H9 (cell line): Measurements from ENCODE around the gene PARK7. TPM values are rescaled to one million over a fixed set of nuclear protein-coding genes. Genes with fewer than 3 reads are reported as not detected.

Experiments
- DNase-seq: peaks from one replicate; pipeline ENCODE4 v3.0.0-alpha.2; 2017
- H2AFZ ChIP-seq: one replicate; pipeline ENCODE4 v1.6.1; 2013; ENCODE audit warnings: mild to moderate bottlenecking, low read length, control low read depth, moderate library complexity
- H2AK5ac ChIP-seq: 2 replicates; pipeline ENCODE4 v1.6.1; 2013; ENCODE audit warnings: low read length, control low read depth, mixed read lengths; ENCODE audit not compliant: insufficient read length
- H2BK120ac ChIP-seq: one replicate; pipeline ENCODE4 v1.6.1; 2013; ENCODE audit warnings: low read depth, mild to moderate bottlenecking, low read length, control low read depth, inconsistent platforms; ENCODE audit not compliant: poor library complexity, severe bottlenecking
- H2BK12ac ChIP-seq: 2 replicates; pipeline ENCODE4 v1.6.1; 2013; ENCODE audit warnings: low read length, control low read depth, mixed read lengths, low read depth; ENCODE audit not compliant: insufficient read length
- H2BK15ac ChIP-seq: 2 replicates; pipeline ENCODE4 v1.6.1; 2013; ENCODE audit warnings: low read depth, low read length, control low read depth
- H2BK20ac ChIP-seq: one replicate; pipeline ENCODE4 v1.6.1; 2013; ENCODE audit warnings: low read depth, mild to moderate bottlenecking, low read length, control low read depth, inconsistent platforms; ENCODE audit not compliant: poor library complexity, severe bottlenecking
- H2BK5ac ChIP-seq: 2 replicates; pipeline ENCODE4 v1.6.1; 2013; ENCODE audit warnings: low read length, control low read depth, mixed read lengths; ENCODE audit not compliant: insufficient read length
- H3K14ac ChIP-seq: 2 replicates; pipeline ENCODE4 v1.6.1; 2013; ENCODE audit warnings: low read length, control low read depth; ENCODE audit not compliant: insufficient read depth
- H3K18ac ChIP-seq: 2 replicates; pipeline ENCODE4 v1.6.1; 2013; ENCODE audit warnings: low read depth, mild to moderate bottlenecking, mixed read lengths, low read length, control low read depth; ENCODE audit not compliant: insufficient read length
- H3K23ac ChIP-seq: 2 replicates; pipeline ENCODE4 v1.6.1; 2013; ENCODE audit warnings: low read length, control low read depth, mixed read lengths, low read depth; ENCODE audit not compliant: insufficient read length
- H3K23me2 ChIP-seq: 2 replicates; pipeline ENCODE4 v1.6.1; 2013; ENCODE audit warnings: low read depth, mild to moderate bottlenecking, mixed read lengths, low read length, control low read depth; ENCODE audit not compliant: insufficient read length, poor library complexity, severe bottlenecking
- H3K27ac ChIP-seq: 2 replicates; pipeline ENCODE4 v1.5.1; 2013; ENCODE audit warnings: low read length, control low read depth, mixed read lengths, low read depth; ENCODE audit not compliant: insufficient read length
- H3K27me3 ChIP-seq: 2 replicates; pipeline ENCODE4 v1.6.1; 2013; ENCODE audit warnings: low read length, control low read depth, inconsistent platforms; ENCODE audit not compliant: insufficient read depth
- H3K4ac ChIP-seq: 2 replicates; pipeline ENCODE4 v1.6.1; 2013; ENCODE audit warnings: low read depth, mild to moderate bottlenecking, control low read depth, inconsistent platforms, low read length, moderate library complexity
- H3K4me1 ChIP-seq: 2 replicates; pipeline ENCODE4 v1.6.1; 2013; ENCODE audit warnings: low read length, control low read depth, inconsistent platforms; ENCODE audit not compliant: insufficient read depth
- H3K4me2 ChIP-seq: 2 replicates; pipeline ENCODE4 v1.6.1; 2013; ENCODE audit warnings: low read length, control low read depth, mixed read lengths; ENCODE audit not compliant: insufficient read length, insufficient read depth
- H3K56ac ChIP-seq: 2 replicates; pipeline ENCODE4 v1.6.1; 2013; ENCODE audit warnings: low read depth, mild to moderate bottlenecking, mixed read lengths, low read length, control low read depth; ENCODE audit not compliant: insufficient read length
- H3K79me1 ChIP-seq: 2 replicates; pipeline ENCODE4 v1.6.1; 2013; ENCODE audit warnings: low read depth, mild to moderate bottlenecking, moderate library complexity, low read length, control low read depth, inconsistent platforms; ENCODE audit not compliant: insufficient read depth, poor library complexity, severe bottlenecking
- H3K79me2 ChIP-seq: 2 replicates; pipeline ENCODE4 v1.6.1; 2013; ENCODE audit warnings: low read length, control low read depth, inconsistent platforms; ENCODE audit not compliant: insufficient read depth
- H3K9ac ChIP-seq: 2 replicates; pipeline ENCODE4 v1.6.1; 2013; ENCODE audit warnings: low read length, control low read depth, mixed read lengths; ENCODE audit not compliant: insufficient read length; ENCODE audit errors: extremely low read depth
- H3K9me3 ChIP-seq: one replicate; pipeline ENCODE4 v1.6.1; 2013; ENCODE audit warnings: low read depth, low read length, inconsistent platforms; ENCODE audit not compliant: control insufficient read depth
- H3T11ph ChIP-seq: one replicate; pipeline ENCODE4 v1.6.1; 2013; ENCODE audit warnings: mild to moderate bottlenecking, low read length, control low read depth, inconsistent platforms
- H4K20me1 ChIP-seq: one replicate; pipeline ENCODE4 v1.6.1; 2013; ENCODE audit not compliant: control insufficient read depth, insufficient read length, insufficient read depth
- H4K5ac ChIP-seq: 2 replicates; pipeline ENCODE4 v1.6.1; 2013; ENCODE audit warnings: low read depth, mild to moderate bottlenecking, mixed read lengths, low read length, control low read depth; ENCODE audit not compliant: insufficient read length
- H4K8ac ChIP-seq: replicated peaks from 2 replicates; pipeline ENCODE4 v1.6.1; 2013; ENCODE audit warnings: low read length, control low read depth, mixed read lengths, low read depth; ENCODE audit not compliant: insufficient read length
- H4K91ac ChIP-seq: 2 replicates; pipeline ENCODE4 v1.6.1; 2013; ENCODE audit warnings: low read depth, mild to moderate bottlenecking, moderate library complexity, mixed read lengths, low read length, control low read depth; ENCODE audit not compliant: insufficient read length
- H3K27ac Mint-ChIP-seq, 3 experiments: 2 replicates in 2 of 3; 3 replicates in 1 of 3; pipeline ENCODE4 v1.8.0; 2020 to 2021; ENCODE audit warnings: mixed read lengths in 3 of 3, mild to moderate bottlenecking in 1 of 3, moderate library complexity in 1 of 3
- H3K27me3 Mint-ChIP-seq: 2 replicates; pipeline ENCODE4 v1.8.0; 2021; ENCODE audit warnings: low read depth, mild to moderate bottlenecking, moderate library complexity, mixed read lengths
- H3K36me3 Mint-ChIP-seq, 3 experiments: 2 replicates in 2 of 3; 3 replicates in 1 of 3; pipeline ENCODE4 v1.8.0; 2020 to 2021; ENCODE audit warnings: low read depth in 3 of 3, mixed read lengths in 3 of 3; ENCODE audit not compliant: insufficient read depth in 1 of 3
- H3K4me1 Mint-ChIP-seq, 2 experiments: 2 replicates each; pipeline ENCODE4 v1.8.0; 2020; ENCODE audit warnings: mixed read lengths in 2 of 2
- H3K4me3 Mint-ChIP-seq, 2 experiments: 2 replicates in 1 of 2; 3 replicates in 1 of 2; pipeline ENCODE4 v1.8.0; 2020 to 2021; ENCODE audit warnings: mild to moderate bottlenecking in 2 of 2, mixed read lengths in 2 of 2, moderate library complexity in 1 of 2
- H3K9me3 Mint-ChIP-seq, 2 experiments: 2 replicates in 1 of 2; 3 replicates in 1 of 2; pipeline ENCODE4 v1.8.0; 2020; ENCODE audit warnings: mild to moderate bottlenecking in 2 of 2, mixed read lengths in 2 of 2, moderate library complexity in 1 of 2
- WGBS: extraction: QIAGEN DNeasy Blood & Tissue Kit; methylation state at CpG from one replicate; pipeline ENCODE4 v1.1.7; 2013; ENCODE audit warnings: missing lambda C conversion rate, low lambda C conversion rate, mixed read lengths; ENCODE audit not compliant: insufficient read length; ENCODE audit errors: extremely low coverage; 5-methylcytosine and 5-hydroxymethylcytosine counted together
- total RNA-seq: library from RNA; stranded (reverse); gene quantifications from 2 replicates; pipeline ENCODE4 v1.2.1, GENCODE V29; 2021
- TF ChIP-seq, protein P1 (sequence below): fragments of 200-600 bp; sonication (generic); conservative IDR thresholded peaks from 3 replicates; pipeline ENCODE4 v1.8.0; 2021; ENCODE audit warnings: antibody characterized with exemption, mild to moderate bottlenecking

PARK7 gene
- total RNA-seq, 1 experiment from 2014 or later: 370 TPM

GRCh38 chr1:7993593-7994479 lies 32.3 kb downstream of the PARK7 start:
- Histone ChIP-seq H3K27ac (no peak overlapping the region), H4K20me1 (peaks cover 3% of the 10 kb centered on the region), H2BK5ac (no peak overlapping the region), H3T11ph (no peak overlapping the region), H3K4me1 (no peaks in the 10 kb centered on the region), H2BK120ac (no peak overlapping the region), H3K27me3 (no peaks in the 10 kb centered on the region), H2BK12ac (no peak overlapping the region), H4K91ac (no peak overlapping the region), H3K4ac (no peak overlapping the region), H2BK15ac (no peak overlapping the region), H3K23me2 (no peaks in the 10 kb centered on the region), H4K5ac (no peak overlapping the region), H4K8ac (no peak overlapping the region), H3K14ac (no peak overlapping the region), H3K18ac (no peak overlapping the region), H2BK20ac (no peak overlapping the region), H3K4me2 (no peak overlapping the region), H2AK5ac (no peak overlapping the region), H3K9ac (no peak overlapping the region), H3K23ac (no peak overlapping the region), H3K79me2 (no peaks in the 10 kb centered on the region), H3K9me3 (no peaks in the 10 kb centered on the region), H3K79me1 (no peaks in the 10 kb centered on the region), H3K56ac (no peak overlapping the region), H2AFZ (no peak overlapping the region)
- DNase-seq: no peak
- TF ChIP-seq, protein P1, sequence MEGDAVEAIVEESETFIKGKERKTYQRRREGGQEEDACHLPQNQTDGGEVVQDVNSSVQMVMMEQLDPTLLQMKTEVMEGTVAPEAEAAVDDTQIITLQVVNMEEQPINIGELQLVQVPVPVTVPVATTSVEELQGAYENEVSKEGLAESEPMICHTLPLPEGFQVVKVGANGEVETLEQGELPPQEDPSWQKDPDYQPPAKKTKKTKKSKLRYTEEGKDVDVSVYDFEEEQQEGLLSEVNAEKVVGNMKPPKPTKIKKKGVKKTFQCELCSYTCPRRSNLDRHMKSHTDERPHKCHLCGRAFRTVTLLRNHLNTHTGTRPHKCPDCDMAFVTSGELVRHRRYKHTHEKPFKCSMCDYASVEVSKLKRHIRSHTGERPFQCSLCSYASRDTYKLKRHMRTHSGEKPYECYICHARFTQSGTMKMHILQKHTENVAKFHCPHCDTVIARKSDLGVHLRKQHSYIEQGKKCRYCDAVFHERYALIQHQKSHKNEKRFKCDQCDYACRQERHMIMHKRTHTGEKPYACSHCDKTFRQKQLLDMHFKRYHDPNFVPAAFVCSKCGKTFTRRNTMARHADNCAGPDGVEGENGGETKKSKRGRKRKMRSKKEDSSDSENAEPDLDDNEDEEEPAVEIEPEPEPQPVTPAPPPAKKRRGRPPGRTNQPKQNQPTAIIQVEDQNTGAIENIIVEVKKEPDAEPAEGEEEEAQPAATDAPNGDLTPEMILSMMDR: no peak
- Mint-ChIP-seq H3K9me3 (peaks cover 3 to 12% of the 10 kb centered on the region in 2 experiments; a peak in 4 of 5 replicates), H3K27me3 (no peaks in the 10 kb centered on the region; the same call in 1 of the 2 replicates), H3K36me3 (peaks cover 16 to 24% (median 22%) of the 10 kb centered on the region in 3 experiments), H3K4me3 (no peak overlapping the region; a peak in 1 of 5 replicates), H3K27ac (peak overlapping the region; percentile 52 to 90 (median 54)), H3K4me1 (peaks cover 18 to 51% of the 10 kb centered on the region in 2 experiments)
- no CpG with 5 or more reads among the region's 19 CpGs for WGBS
